Common myeloid progenitor, CD34-positive (primary cell): ENCODE data around the gene OTOG.
A peak's percentile ranks its signal among the peaks of the same experiment; 100 is the strongest.

Experiments used
- CTCF ChIA-PET: fragments of 350-600 bp; sonication (Branson Sonifier 250); formaldehyde crosslinking; loops from one replicate; lab custom pipeline; 2021; ENCODE audit warnings: antibody characterized with exemption; lab: Charles Lee
- POLR2A ChIA-PET: fragments of 350-600 bp; sonication (Branson Sonifier 250); formaldehyde crosslinking; loops from one replicate; lab custom pipeline; 2021; ENCODE audit warnings: antibody characterized with exemption; lab: Charles Lee
- DNase-seq, 3 donors: peaks; one replicate each; pipeline versions ENCODE4 v3.0.0 to v3.0.0-alpha.2; 2013
- H3K27ac ChIP-seq, 2 experiments: 1 replicate in 1 of 2; 2 replicates in 1 of 2; pipeline ENCODE4 v1.7.0; 2013; ENCODE audit warnings: inconsistent platforms in 2 of 2, low read length in 2 of 2, mild to moderate bottlenecking in 2 of 2, low read depth in 1 of 2, moderate library complexity in 1 of 2; ENCODE audit not compliant: severe bottlenecking in 2 of 2, insufficient read depth in 1 of 2, poor library complexity in 1 of 2
- H3K27me3 ChIP-seq, 5 experiments: replicated peaks in 2 of 5; 1 replicate in 3 of 5; 2 replicates in 2 of 5; pipeline versions ENCODE4 v1.6.1 to v1.7.0; 2013; ENCODE audit warnings: low read length in 4 of 5, mild to moderate bottlenecking in 2 of 5, moderate library complexity in 2 of 5, inconsistent platforms in 1 of 5; ENCODE audit not compliant: insufficient read depth in 5 of 5, control insufficient read depth in 4 of 5
- H3K36me3 ChIP-seq, 4 experiments: 1 replicate in 2 of 4; 2 replicates in 2 of 4; pipeline versions ENCODE4 v1.6.1 to v1.7.0; 2013; ENCODE audit warnings: low read length in 3 of 4, control low read depth in 1 of 4, mild to moderate bottlenecking in 1 of 4; ENCODE audit not compliant: control insufficient read depth in 4 of 4, insufficient read depth in 4 of 4
- H3K4me1 ChIP-seq, 4 experiments: 1 replicate in 3 of 4; 2 replicates in 1 of 4; pipeline versions ENCODE4 v1.6.1 to v1.7.1; 2013; ENCODE audit warnings: low read length in 3 of 4, mild to moderate bottlenecking in 3 of 4, control low read depth in 1 of 4, inconsistent platforms in 1 of 4, moderate library complexity in 1 of 4; ENCODE audit not compliant: control insufficient read depth in 4 of 4, insufficient read depth in 4 of 4; ENCODE audit errors: control extremely low read depth in 1 of 4
- H3K4me3 ChIP-seq, 7 experiments: 1 replicate in 4 of 7; 2 replicates in 3 of 7; pipeline versions ENCODE4 v1.5.1 to v1.7.0; 2013; ENCODE audit warnings: mild to moderate bottlenecking in 7 of 7, low read length in 6 of 7, moderate library complexity in 6 of 7, inconsistent platforms in 2 of 7, low read depth in 2 of 7, control low read depth in 1 of 7; ENCODE audit not compliant: insufficient read depth in 4 of 7, control insufficient read depth in 1 of 7; ENCODE audit errors: extremely low read depth in 1 of 7
- H3K9me3 ChIP-seq, 5 experiments: 1 replicate in 4 of 5; 2 replicates in 1 of 5; pipeline versions ENCODE4 v1.6.1 to v1.7.1; 2013; ENCODE audit warnings: low read length in 4 of 5, mild to moderate bottlenecking in 2 of 5, inconsistent platforms in 1 of 5, low read depth in 1 of 5, moderate library complexity in 1 of 5; ENCODE audit not compliant: control insufficient read depth in 4 of 5, insufficient read depth in 2 of 5; ENCODE audit errors: control extremely low read depth in 1 of 5
- WGBS: methylation state at CpG from one replicate; pipeline ENCODE4 v1.1.5; 2013; ENCODE audit not compliant: insufficient coverage; 5-methylcytosine and 5-hydroxymethylcytosine counted together

Gene OTOG

DNA sequence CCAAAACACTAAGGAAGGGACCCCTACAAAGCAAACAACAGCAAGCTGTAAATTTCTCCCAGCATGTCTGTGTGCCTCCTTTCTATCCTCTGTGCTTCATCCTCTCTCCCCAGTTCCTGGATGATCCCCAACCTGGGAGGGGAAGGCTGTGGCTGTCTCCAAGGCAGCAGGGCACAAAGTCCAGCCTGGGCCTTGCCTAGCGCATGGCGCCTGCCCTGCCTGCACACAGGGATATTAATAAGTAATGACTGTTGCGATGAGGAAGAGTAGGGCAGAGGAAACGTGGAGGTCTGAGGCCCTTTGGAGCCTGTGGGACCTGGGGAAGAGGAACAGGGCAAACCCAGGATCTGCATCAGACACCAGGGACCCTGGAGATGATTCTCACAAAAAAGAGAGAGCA is 4.8 kb upstream of the OTOG start:
- peaks cover 0 to 5% (median 2%) of the 10 kb centered on the region in 4 experiments for H3K4me1 ChIP-seq
- no peak for DNase-seq
- WGBS: 100% methylated on average over 2 of the region's 4 CpGs
- no peaks in the 10 kb centered on the region for H3K9me3 ChIP-seq
- no peaks in the 10 kb centered on the region for H3K36me3 ChIP-seq
- ChIA-PET CTCF (interaction anchor here (1.0 to 1.4 kb wide), 2 partner anchors 9 to 15 kb away, joined by 3 to 4 read pairs; no protein-coding TSS in a partner anchor), POLR2A (no interaction called here)
- peaks cover 2 to 50% (median 18%) of the 10 kb centered on the region in 5 experiments for H3K27me3 ChIP-seq
- no peak overlapping the region for H3K27ac ChIP-seq
- H3K4me3 ChIP-seq: no peak overlapping the region

DNA sequence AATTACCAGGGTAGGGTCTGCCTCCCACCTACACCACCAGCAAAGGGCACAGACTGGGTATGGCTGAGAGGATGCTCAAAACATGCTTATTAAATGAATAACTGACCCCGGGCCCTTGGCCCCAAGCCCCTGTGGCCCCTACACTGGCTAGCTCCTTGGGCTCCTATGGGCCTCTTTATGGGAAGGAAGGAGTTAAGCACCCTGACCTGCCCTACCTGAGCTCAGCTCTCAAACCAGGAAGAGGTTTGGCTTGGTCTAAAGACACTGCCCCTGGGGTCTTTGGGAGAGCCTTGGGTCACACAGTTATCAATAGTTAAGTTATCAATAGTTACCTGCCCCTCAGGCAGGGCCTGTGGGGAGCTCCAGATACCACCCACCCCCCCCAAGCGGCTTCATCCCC is 4.0 kb upstream of the OTOG start:
- Histone ChIP-seq H3K9me3 (no peaks in the 10 kb centered on the region), H3K27ac (no peak overlapping the region), H3K27me3 (peaks cover 2 to 54% (median 18%) of the 10 kb centered on the region in 5 experiments), H3K36me3 (no peaks in the 10 kb centered on the region), H3K4me3 (no peak overlapping the region), H3K4me1 (peaks cover 0 to 5% (median 2%) of the 10 kb centered on the region in 4 experiments)
- CTCF ChIA-PET: interaction anchor here (1.0 to 1.4 kb wide), 2 partner anchors 10 to 15 kb away, joined by 3 to 4 read pairs; no protein-coding TSS in a partner anchor
- POLR2A ChIA-PET: no interaction called here
- DNase-seq: no peak
- 90% methylated on average over 2 of the region's 2 CpGs for WGBS

DNA sequence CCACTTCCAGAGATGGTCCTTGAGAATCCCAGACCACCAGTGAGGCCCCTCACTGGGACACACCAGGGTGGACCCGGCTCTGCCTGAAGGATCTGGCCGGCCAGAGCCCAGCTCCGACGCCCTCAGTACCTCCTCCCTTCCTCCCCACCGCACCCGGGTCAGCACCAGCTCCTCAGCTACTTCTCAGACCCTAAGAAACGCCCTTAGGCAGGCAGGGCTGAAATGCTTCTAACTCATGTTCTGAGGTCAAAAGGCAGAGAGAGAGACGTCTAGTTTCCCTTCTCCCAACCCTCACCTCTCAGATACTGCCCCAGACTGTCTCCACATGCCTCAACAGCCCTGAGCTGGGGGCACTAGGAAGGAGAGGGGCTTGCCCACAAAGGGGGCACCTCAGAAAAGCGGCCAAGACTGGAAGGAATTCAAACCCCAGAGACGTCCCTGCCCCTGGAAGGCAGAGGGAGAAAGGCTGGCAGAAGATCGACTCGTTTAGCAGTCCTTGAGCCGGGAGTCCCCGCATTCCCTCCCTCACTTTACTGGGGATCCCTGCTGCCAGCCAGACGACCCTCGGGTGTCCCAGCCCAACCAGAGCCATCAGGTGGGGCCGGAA is 3.4 kb upstream of the OTOG start:
- H3K27me3 ChIP-seq: peaks cover 2 to 58% (median 18%) of the 10 kb centered on the region in 5 experiments
- peak overlapping the region in 1 of 7 experiments; percentile 40 for H3K4me3 ChIP-seq
- H3K4me1 ChIP-seq: peaks cover 0 to 5% (median 2%) of the 10 kb centered on the region in 4 experiments
- H3K27ac ChIP-seq: no peak overlapping the region
- ChIA-PET CTCF (interaction anchor here (0.7 to 1.4 kb wide), 2 partner anchors 16 to 1937 kb away, joined by 3 to 4 read pairs; no protein-coding TSS in a partner anchor), POLR2A (no interaction called here)
- H3K9me3 ChIP-seq: no peaks in the 10 kb centered on the region
- H3K36me3 ChIP-seq: no peaks in the 10 kb centered on the region
- DNase-seq: no peak
- WGBS: 62% methylated on average over 7 of the region's 17 CpGs

DNA sequence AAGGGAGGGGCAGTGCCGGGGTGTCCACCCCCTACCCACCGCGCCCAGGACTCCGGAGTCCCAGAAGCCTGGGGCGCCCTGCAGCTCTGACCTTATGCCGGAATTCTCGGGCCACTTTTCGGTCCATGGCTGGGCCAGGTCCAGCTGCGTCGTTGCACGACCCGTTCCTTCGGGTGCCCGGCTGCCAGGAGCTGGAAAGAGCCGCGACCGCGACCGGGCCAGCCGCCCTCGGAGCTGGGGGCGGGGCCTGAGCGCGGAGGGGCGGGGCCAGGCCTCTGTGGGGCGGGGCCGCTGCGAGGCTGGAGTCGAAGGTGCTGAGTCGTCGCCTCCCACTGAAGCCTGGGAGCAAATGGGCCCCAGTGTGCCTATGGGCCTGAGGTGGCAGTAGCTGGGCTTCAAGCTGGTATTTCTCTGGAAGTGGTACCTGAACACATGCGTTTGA is 2.9 kb upstream of the OTOG start, which contains the start of gene USH1C:
TSS of gene USH1C (minus strand) at position 236 of the 442 bp plus-strand sequence. CDS start at position 127, 109 bp downstream.
- Histone ChIP-seq H3K9me3 (no peaks in the 10 kb centered on the region), H3K27ac (no peak within 1 kb of the TSS), H3K27me3 (peaks cover 2 to 63% (median 18%) of the 10 kb centered on the region in 5 experiments), H3K36me3 (no peaks in the 10 kb centered on the region), H3K4me3 (peak within 1 kb of the TSS in 2 of 7 experiments; percentile 16 to 40), H3K4me1 (peaks cover 0 to 5% (median 2%) of the 10 kb centered on the region in 4 experiments)
- peak; percentile 20 to 48 (median 36) for DNase-seq
- CTCF ChIA-PET: interaction anchor here (0.7 kb wide), 1 partner anchor 1937 kb away, joined by 3 read pairs; no protein-coding TSS in a partner anchor
- WGBS: 6% methylated on average over 22 of the region's 32 CpGs
- POLR2A ChIA-PET: no interaction called here

DNA sequence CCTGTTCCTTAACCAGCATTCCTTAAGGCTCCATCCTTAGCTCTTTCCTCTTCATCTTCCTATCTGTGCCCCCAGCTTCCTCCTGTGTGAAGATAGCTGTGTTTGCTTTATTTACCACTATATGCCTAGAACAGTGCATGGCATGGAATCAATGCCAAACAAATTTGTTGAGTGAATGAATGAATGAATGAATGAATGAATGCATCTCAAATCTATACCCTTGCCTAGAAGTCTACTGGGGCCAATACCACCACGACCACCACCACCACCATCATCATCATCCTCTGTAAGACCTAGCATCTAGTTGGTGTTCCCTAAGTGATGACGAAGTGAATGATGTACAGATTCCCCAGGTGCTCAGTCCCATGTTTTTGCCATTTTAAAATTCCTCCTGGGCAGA is 819 bp upstream of the OTOG start:
- Histone ChIP-seq H3K27me3 (peaks cover 0 to 65% (median 26%) of the 10 kb centered on the region in 5 experiments), H3K4me1 (peaks cover 0 to 5% (median 3%) of the 10 kb centered on the region in 4 experiments), H3K4me3 (no peak overlapping the region), H3K9me3 (no peaks in the 10 kb centered on the region), H3K36me3 (no peaks in the 10 kb centered on the region), H3K27ac (no peak overlapping the region)
- no peak for DNase-seq
- WGBS: 100% methylated on average over 1 of the region's 2 CpGs
- POLR2A ChIA-PET: no interaction called here
- CTCF ChIA-PET: interaction anchor here (0.6 to 2.1 kb wide), 3 partner anchors 17 to 918 kb away, joined by 3 to 8 read pairs (median 3); no protein-coding TSS in a partner anchor

DNA sequence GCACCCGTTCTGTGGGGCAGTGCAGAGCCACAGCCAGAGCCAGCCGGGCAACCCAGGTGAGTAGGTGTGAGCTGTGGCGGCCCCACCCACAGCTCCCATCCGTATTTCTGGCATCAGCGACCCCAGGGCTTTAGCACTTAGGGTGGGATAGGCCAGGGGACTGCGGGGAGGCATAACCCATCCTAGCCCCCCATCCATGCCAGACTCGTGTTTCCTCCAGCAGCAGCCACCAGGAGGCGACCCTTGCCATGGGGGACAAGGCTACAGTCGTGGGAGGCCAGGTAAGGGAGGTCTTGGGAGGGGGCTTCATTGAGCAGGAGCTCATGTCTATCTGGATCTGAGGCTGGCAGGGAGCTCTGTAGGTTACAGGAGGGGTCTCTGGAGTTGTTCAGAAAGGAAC is 873 bp downstream of the OTOG start:
- Histone ChIP-seq H3K9me3 (no peaks in the 10 kb centered on the region), H3K4me1 (peaks cover 0 to 5% (median 3%) of the 10 kb centered on the region in 4 experiments), H3K36me3 (no peaks in the 10 kb centered on the region), H3K27me3 (peaks cover 0 to 60% (median 22%) of the 10 kb centered on the region in 5 experiments), H3K4me3 (no peak overlapping the region), H3K27ac (no peak overlapping the region)
- ChIA-PET POLR2A (no interaction called here), CTCF (no interaction called here)
- WGBS: 74% methylated on average over 6 of the region's 9 CpGs
- DNase-seq: no peak

DNA sequence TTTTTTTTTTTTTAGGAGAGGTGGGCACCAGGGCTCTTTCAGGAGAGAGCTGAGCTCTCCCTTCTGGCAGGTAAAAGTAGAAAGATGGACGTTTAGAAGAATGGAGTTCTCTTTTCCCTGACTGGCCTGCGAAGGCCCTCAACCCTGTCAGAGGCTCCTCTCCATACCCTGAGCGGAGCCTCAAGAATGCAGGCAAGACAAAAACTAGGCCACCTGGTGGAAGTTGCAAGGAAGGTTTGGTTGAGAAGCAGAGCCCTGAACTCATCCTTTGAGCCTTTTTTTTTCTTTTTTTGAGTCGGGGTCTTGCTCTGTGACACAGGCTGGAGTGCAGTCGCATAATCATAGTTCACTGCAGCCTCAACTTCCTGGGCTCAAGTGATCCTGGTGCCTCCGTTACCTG is 1.4 kb downstream of the OTOG start:
- no peak overlapping the region for H3K27ac ChIP-seq
- peaks cover 0 to 58% (median 22%) of the 10 kb centered on the region in 5 experiments for H3K27me3 ChIP-seq
- CTCF ChIA-PET: no interaction called here
- no peak overlapping the region for H3K4me3 ChIP-seq
- no peak for DNase-seq
- 90% methylated on average over 5 of the region's 6 CpGs for WGBS
- H3K9me3 ChIP-seq: no peaks in the 10 kb centered on the region
- POLR2A ChIA-PET: no interaction called here
- no peaks in the 10 kb centered on the region for H3K36me3 ChIP-seq
- H3K4me1 ChIP-seq: peaks cover 0 to 5% (median 3%) of the 10 kb centered on the region in 4 experiments
